ENCODE results near the gene HIVEP2. TPM values are rescaled to one million over a fixed set of nuclear protein-coding genes. Genes with fewer than 3 reads are reported as not detected.
A peak's percentile ranks its signal among the peaks of the same experiment; 100 is the strongest.

HIVEP2 gene
- total and polyA plus RNA-seq, 10 donors, result 2.5 to 41.3 (median 30.3) TPM

- no peaks in the 10 kb centered on the region for H3K27me3 ChIP-seq (replicated peaks in 1 of 7)
- no peak for DNase-seq
- H3K36me3 ChIP-seq, result no peaks in the 10 kb centered on the region
- WGBS, 5 donors, result 83 to 94% (median 85%) methylated on average over 2 of the region's 2 CpGs
- no peak overlapping the region for H3K4me3 ChIP-seq
- no peak for TF ChIP-seq POLR2AphosphoS5 (IDR thresholded peaks at IDR 0.05)
- TF ChIP-seq CTCF (IDR thresholded peaks at IDR 0.05 in 8 of 11, conservative IDR thresholded peaks at IDR 0.05 in 3 of 11), result peak; percentile 15 to 73 (median 56)
- no peak for TF ChIP-seq POLR2A (IDR thresholded peaks at IDR 0.05)
- no peaks in the 10 kb centered on the region for H3K4me1 ChIP-seq
- H3K27ac ChIP-seq, result no peak overlapping the region
- intact Hi-C loops (cut with DNase I; ENCODE audit: low total_unique reads), result no loop called here
- H3K9me3 ChIP-seq, result no peaks in the 10 kb centered on the region
Measured at GRCh38 chr6:142746524-142746923, 198.5 kb downstream of the HIVEP2 start.

- no peak overlapping the region for H3K27ac ChIP-seq
- DNase-seq, result no peak
- TF ChIP-seq POLR2AphosphoS5 (IDR thresholded peaks at IDR 0.05) (no peak), POLR2A (IDR thresholded peaks at IDR 0.05) (no peak), CTCF (IDR thresholded peaks at IDR 0.05 in 8 of 11, conservative IDR thresholded peaks at IDR 0.05 in 3 of 11) (no peak)
- H3K4me1 ChIP-seq, result no peaks in the 10 kb centered on the region
- 90 to 99% (median 94%) methylated on average over 2 of the region's 2 CpGs for WGBS, 5 donors
- no peak overlapping the region for H3K4me3 ChIP-seq
- intact Hi-C loops (cut with DNase I; ENCODE audit: low total_unique reads), result no loop called here
- H3K36me3 ChIP-seq, result no peaks in the 10 kb centered on the region
- H3K9me3 ChIP-seq, result no peaks in the 10 kb centered on the region
- H3K27me3 ChIP-seq (replicated peaks in 1 of 7), result no peaks in the 10 kb centered on the region
Measured at GRCh38 chr6:142744836-142745235, 200.1 kb downstream of the HIVEP2 start.

- H3K36me3 ChIP-seq, result no peaks in the 10 kb centered on the region
- 81 to 90% (median 85%) methylated on average over 4 of the region's 4 CpGs for WGBS, 5 donors
- TF ChIP-seq POLR2AphosphoS5 (IDR thresholded peaks at IDR 0.05), result no peak
- no peak for TF ChIP-seq CTCF (IDR thresholded peaks at IDR 0.05 in 8 of 11, conservative IDR thresholded peaks at IDR 0.05 in 3 of 11)
- TF ChIP-seq POLR2A (IDR thresholded peaks at IDR 0.05), result no peak
- no peaks in the 10 kb centered on the region for H3K9me3 ChIP-seq
- H3K4me3 ChIP-seq, result no peak overlapping the region
- DNase-seq, result no peak
- H3K27me3 ChIP-seq (replicated peaks in 1 of 7), result no peaks in the 10 kb centered on the region
- intact Hi-C loops (cut with DNase I; ENCODE audit: low total_unique reads), result no loop called here
- no peak overlapping the region for H3K27ac ChIP-seq
- H3K4me1 ChIP-seq, result no peaks in the 10 kb centered on the region
Measured at GRCh38 chr6:142740449-142740848, 204.5 kb downstream of the HIVEP2 start.

- Histone ChIP-seq H3K9me3 (no peaks in the 10 kb centered on the region), H3K4me3 (no peak overlapping the region), H3K27me3 (replicated peaks in 1 of 7) (no peaks in the 10 kb centered on the region), H3K36me3 (no peaks in the 10 kb centered on the region), H3K4me1 (no peaks in the 10 kb centered on the region), H3K27ac (no peak overlapping the region)
- DNase-seq, result no peak
- TF ChIP-seq POLR2AphosphoS5 (IDR thresholded peaks at IDR 0.05) (no peak), POLR2A (IDR thresholded peaks at IDR 0.05) (no peak)
- intact Hi-C loops (cut with DNase I; ENCODE audit: low total_unique reads), result no loop called here
- WGBS, 5 donors, result 46 to 88% (median 75%) methylated on average over 2 of the region's 2 CpGs
Measured at GRCh38 chr6:142738731-142739130, 206.2 kb downstream of the HIVEP2 start.

- Histone ChIP-seq H3K36me3 (no peaks in the 10 kb centered on the region), H3K9me3 (peaks cover 0 to under 1% (median 0%) of the 10 kb centered on the region in 8 donors), H3K27me3 (replicated peaks in 1 of 7) (no peaks in the 10 kb centered on the region), H3K4me1 (no peaks in the 10 kb centered on the region), H3K27ac (no peak overlapping the region), H3K4me3 (no peak overlapping the region)
- TF ChIP-seq POLR2AphosphoS5 (IDR thresholded peaks at IDR 0.05), result no peak
- TF ChIP-seq POLR2A (IDR thresholded peaks at IDR 0.05), result no peak
- no peak for TF ChIP-seq CTCF (IDR thresholded peaks at IDR 0.05 in 8 of 11, conservative IDR thresholded peaks at IDR 0.05 in 3 of 11)
- intact Hi-C loops (cut with DNase I; ENCODE audit: low total_unique reads), result no loop called here
- no peak for DNase-seq
- WGBS, 5 donors, result 87 to 94% (median 91%) methylated on average over 4 of the region's 4 CpGs
Measured at GRCh38 chr6:142738035-142738396, 207.0 kb downstream of the HIVEP2 start.
